RCC 7860 (cell line): ENCODE measurements around the gene MYPN.
A peak's percentile ranks its signal among the peaks of the same experiment; 100 is the strongest.

Source experiments
- DNase-seq: peaks from one replicate; pipeline ENCODE4 v3.0.0-alpha.2; 2015; ENCODE audit warnings: low spot score
- FAIRE-seq: peaks from 2 replicates; lab custom pipeline; 2012; peaks lifted over from hg19 to GRCh38; lab: Jason Lieb, UNC

The MYPN gene

GRCh38 chr10:68087685-68088401, 21.4 kb upstream of the MYPN start:
- no peak for DNase-seq
- FAIRE-seq: no peak

GRCh38 chr10:68088740-68089139, 20.5 kb upstream of the MYPN start:
- no peak for DNase-seq
- FAIRE-seq: no peak

DNA sequence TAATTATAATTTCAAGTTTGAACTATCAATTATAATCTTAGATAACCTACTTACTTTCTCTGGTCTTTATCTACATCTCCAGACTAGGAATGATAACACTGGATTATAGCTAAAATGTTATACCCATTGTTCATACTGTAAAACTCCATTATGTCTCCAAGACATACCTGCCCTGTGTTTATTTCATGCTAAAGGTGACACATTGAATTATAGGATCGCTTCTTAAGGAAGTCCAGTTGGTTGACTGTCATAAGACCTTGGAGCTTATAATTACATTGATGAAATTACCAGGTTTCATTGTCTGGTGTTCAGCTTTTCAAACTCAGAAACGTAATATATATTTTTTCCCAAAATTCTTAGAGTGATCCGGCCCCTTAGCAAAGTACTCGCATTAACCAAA, 18.7 kb upstream of the MYPN start:
- no peak for FAIRE-seq

GRCh38 chr10:68092512-68092911, 16.8 kb upstream of the MYPN start:
- DNase-seq: no peak
- FAIRE-seq: no peak

More for the DNA sequence above, 18.7 kb upstream of the MYPN start:
- no peak for DNase-seq

- FAIRE-seq: peak; percentile 74
Observed at GRCh38 chr10:68095153-68095552, 14.1 kb upstream of the MYPN start.

DNA sequence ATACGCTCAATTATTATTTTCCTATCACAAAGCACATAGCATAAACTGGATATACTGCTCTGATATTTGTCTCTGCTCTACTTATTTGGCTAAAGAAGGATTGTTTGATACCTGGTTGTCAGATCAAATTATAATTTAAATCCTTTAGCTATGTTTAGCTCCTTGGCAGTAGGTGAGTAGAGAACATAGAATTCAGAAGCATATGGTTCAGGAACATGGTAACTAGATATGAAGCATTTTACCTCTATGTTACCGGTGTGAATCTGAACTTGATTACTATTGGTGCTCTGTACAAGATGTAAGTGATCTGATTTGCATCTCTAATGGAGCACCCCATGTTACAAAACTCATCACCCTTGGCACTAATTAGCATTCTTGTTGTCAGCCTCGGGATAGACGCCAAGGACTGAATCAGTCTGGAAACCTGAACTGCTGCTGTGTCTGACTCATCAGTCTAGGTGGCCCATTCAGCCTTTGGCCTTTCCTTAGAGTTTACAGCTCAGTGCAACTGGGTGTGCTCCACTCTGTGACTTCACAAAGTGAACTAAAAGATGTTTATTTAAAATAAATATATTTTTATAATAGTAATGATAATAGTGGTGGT, 12.3 kb upstream of the MYPN start:
- peak; percentile 71 for DNase-seq
- peak; percentile 96 for FAIRE-seq

More at GRCh38 chr10:68095153-68095552, 14.1 kb upstream of the MYPN start:
- DNase-seq: peak; percentile 77

DNA sequence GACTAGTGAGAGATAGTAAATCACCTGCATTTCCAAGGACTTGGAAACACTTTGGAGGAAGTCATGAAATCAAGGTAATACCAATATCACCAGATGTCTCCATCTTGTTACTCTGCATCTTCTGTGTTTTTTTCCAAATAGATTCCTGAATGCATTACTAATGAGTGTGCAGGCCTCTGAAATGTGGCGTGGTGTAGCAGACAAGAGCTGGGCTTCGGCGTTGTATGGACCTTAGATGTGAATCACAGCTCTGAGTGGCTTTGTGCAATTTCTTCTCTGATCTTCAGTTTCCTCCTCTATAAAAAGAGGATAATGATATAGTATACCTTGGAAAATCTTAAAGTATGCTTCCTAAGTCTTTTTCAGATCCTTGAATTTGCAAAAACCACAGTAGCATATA, 9.6 kb upstream of the MYPN start:
- FAIRE-seq: no peak
- no peak for DNase-seq

DNA sequence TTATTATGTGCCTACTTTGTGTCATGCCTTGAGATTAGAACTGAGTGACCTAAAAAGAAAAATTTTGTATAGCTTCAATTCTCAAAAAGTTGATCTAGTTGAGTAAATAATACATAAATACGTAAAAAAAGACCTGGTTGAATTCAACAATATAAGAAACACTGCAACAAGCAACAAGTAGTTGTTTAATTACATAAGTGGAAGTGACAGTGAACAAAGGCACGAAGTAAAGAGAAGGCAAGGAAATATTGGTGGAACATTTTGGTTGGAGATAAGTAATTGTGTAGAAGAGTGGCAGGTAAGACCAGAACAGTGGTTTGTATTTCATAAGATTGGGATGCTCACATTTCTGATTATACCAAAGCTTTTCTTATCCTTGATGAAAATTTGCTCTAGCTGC, 8.2 kb upstream of the MYPN start:
- FAIRE-seq: no peak

GRCh38 chr10:68103261-68103878, 5.9 kb upstream of the MYPN start:
- DNase-seq (no peak), FAIRE-seq (no peak)

More for the DNA sequence above, 8.2 kb upstream of the MYPN start:
- DNase-seq: no peak

- DNase-seq (no peak), FAIRE-seq (no peak)
Observed at GRCh38 chr10:68103901-68104300, 5.4 kb upstream of the MYPN start.

GRCh38 chr10:68105820-68106219, 3.5 kb upstream of the MYPN start:
- FAIRE-seq: no peak
- DNase-seq: no peak

GRCh38 chr10:68106656-68107055, 2.6 kb upstream of the MYPN start:
- FAIRE-seq (peak; percentile 91), DNase-seq (peak; percentile 79)

DNA sequence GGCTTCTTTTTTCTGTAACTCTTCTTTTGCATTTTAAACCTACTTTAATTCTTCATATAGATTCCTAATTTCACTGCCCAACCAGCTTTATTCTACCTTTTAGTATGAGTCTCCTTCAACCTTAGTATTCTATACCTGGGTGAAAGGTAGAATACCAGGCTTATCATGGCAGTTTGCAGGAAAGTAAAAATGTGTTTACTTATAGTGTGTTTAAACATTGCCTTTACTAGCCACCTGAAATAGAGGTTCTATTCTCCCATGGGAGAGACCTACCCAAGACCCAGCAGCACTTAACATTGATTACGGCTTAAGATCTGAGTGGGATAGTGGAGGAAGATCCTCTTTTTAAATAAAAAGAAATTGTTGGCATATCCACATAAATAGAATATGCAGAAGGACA, 1.6 kb upstream of the MYPN start:
- FAIRE-seq: no peak
- no peak for DNase-seq

DNA sequence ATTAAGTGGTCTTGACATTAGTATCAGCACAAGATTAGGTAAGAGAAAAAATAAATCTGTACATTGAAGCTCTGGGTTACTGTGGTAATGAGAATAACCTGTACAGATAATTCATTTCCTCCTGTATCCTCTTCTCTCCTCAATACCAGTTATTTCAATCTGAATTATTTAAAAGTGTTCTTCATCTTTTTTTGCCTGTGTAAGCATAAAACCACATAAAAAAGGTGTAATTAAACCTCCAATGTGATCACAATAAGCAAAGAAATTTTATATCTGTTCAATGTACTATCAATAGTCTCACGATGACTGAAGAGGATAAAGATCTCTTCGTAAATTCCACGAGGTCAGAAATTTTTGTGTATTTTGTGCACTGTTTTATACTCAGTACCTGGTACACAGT, 1.2 kb upstream of the MYPN start:
- DNase-seq (no peak), FAIRE-seq (no peak)

DNA sequence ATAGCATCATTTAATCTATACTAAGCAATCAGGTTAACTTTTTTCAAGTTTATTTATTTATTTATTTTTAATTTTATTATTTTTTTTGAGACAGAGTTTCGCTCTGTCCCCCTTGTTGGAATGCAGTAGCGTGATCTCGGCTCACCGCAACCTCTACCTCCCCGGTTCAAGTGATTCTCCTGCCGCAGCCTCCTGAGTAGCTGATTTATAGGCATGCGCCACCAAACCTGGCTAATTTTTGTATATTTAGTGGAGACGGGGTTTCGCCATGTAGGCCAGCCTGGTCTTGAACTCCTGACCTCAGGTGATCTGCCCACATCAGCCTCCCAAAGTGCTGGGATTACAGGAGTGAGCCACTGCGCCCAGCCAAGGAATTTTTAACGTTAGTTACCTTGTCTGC, 635 bp upstream of the MYPN start:
- FAIRE-seq: no peak
- no peak for DNase-seq

GRCh38 chr10:68110027-68110426, 739 bp downstream of the MYPN start:
- DNase-seq (no peak), FAIRE-seq (no peak)

DNA sequence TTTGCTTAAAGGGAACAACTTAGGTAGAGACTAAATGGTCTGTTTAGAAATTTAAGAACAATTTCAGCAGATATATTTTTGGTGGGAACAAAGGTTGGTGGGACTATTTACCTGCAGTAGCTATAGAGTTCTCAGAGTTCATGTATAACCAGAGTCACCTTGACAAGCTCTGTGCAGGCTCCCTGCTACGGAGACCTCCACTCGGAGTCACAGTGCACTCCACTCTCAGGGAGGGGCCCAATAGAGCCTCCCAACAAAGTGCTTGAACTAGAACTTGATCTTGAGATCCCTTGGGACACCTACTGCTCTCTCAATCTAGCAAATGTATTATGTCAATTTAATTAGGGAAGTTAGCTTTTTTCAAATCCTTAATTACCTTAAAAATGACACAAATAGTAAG, 2.3 kb downstream of the MYPN start:
- DNase-seq (no peak), FAIRE-seq (no peak)

- DNase-seq (no peak), FAIRE-seq (no peak)
Observed at GRCh38 chr10:68112837-68113236, 3.5 kb downstream of the MYPN start.

DNA sequence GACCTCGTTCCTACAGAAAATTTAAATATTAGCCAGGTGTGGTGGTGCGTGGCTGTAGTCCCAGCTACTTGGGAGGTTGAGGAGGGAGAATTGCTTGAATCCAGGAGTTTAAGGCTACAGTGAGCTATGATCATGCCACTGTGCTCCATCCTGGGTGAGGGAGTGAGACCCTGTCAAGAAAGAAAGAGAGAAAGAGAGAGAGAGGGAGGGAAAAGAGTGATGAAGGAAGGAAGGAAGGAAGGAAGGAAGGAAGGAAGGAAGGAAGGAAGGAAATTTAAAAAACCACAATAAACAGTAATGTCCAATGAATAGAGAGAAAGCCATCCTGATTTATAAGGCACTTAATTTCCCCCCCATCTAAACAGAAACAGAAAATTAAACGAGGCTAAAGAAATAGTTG, 9.4 kb downstream of the MYPN start:
- no peak for FAIRE-seq
- no peak for DNase-seq

- DNase-seq: no peak
- FAIRE-seq: no peak
Observed at GRCh38 chr10:68121020-68121743, 11.9 kb downstream of the MYPN start.

DNA sequence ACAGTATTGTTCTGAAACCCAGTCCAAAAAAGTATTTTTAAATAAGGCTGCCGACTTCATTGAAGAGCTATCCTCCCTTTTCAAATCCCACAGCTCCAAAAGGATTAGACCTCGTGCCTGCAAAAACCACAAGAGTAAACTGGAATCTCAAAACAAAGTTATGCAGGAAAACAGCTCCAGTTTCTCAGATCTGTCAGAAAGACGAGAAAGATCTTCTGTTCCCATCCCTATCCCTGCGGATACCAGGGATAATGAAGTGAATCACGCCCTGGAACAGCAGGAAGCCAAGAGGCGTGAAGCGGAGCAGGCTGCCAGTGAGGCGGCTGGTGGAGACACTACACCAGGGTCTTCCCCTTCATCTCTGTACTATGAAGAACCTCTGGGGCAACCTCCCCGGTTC, 12.6 kb downstream of the MYPN start:
- FAIRE-seq (no peak), DNase-seq (no peak)

DNA sequence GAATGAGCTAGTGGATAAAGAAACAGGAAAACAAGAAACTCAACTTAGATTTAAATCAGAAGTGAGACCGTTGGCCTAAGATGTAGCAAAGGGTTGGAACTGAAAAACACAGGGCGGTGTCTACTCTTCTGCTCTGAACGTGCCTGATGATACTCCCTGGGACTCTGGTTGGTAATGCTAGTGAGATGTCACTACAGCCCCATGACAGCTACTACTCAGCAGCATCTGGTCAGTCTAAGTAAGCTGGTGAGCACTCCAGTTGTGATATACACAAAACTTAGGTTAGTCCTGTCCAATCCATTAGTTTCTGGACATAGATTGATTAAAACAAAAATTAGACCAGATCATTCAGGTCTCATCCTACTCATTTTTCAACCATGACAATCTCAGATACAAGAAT, 15.4 kb downstream of the MYPN start:
- DNase-seq (no peak), FAIRE-seq (no peak)
